Neuronal stem cell (in vitro differentiated cells): Measurements from ENCODE around the gene ATP2B1. TPM values are rescaled to one million over a fixed set of nuclear protein-coding genes. Genes with fewer than 3 reads are reported as not detected.
"Not testable (repeated sequence)": the region's sequence is repeated elsewhere in the genome, so short reads cannot be mapped to it uniquely, and the experiment has no call there.

ENCODE experiments used
- DNase-seq: peaks from one replicate; pipeline ENCODE4 v3.0.0-alpha.2; 2013; ENCODE audit warnings: low spot score
- H2AFZ ChIP-seq: one replicate; pipeline ENCODE4 v1.6.1; 2013; ENCODE audit warnings: mild to moderate bottlenecking, low read length, inconsistent platforms
- H2AK5ac ChIP-seq: 2 replicates; pipeline ENCODE4 v1.6.1; 2013; ENCODE audit warnings: low read depth, mild to moderate bottlenecking, inconsistent platforms, low read length, moderate library complexity, mixed read lengths
- H2BK120ac ChIP-seq: 2 replicates; pipeline ENCODE4 v1.6.1; 2013; ENCODE audit warnings: low read depth, mild to moderate bottlenecking, inconsistent platforms, low read length, moderate library complexity, mixed read lengths
- H2BK12ac ChIP-seq: one replicate; pipeline ENCODE4 v1.6.1; 2013; ENCODE audit warnings: low read length, inconsistent platforms
- H2BK15ac ChIP-seq: 2 replicates; pipeline ENCODE4 v1.6.1; 2013; ENCODE audit warnings: mild to moderate bottlenecking, low read length, inconsistent platforms, mixed read lengths
- H2BK5ac ChIP-seq: one replicate; pipeline ENCODE4 v1.6.1; 2013; ENCODE audit warnings: inconsistent platforms, mild to moderate bottlenecking, low read length, moderate library complexity
- H3K14ac ChIP-seq: one replicate; pipeline ENCODE4 v1.6.1; 2013; ENCODE audit warnings: low read length, inconsistent platforms
- H3K18ac ChIP-seq: 2 replicates; pipeline ENCODE4 v1.6.1; 2013; ENCODE audit warnings: low read length, inconsistent platforms
- H3K23ac ChIP-seq: 2 replicates; pipeline ENCODE4 v1.6.1; 2013; ENCODE audit warnings: low read depth, mild to moderate bottlenecking, mixed read lengths, low read length, inconsistent platforms; ENCODE audit not compliant: poor library complexity
- H3K27ac ChIP-seq: replicated peaks from 3 replicates; pipeline ENCODE4 v1.5.1; 2013; ENCODE audit warnings: low read length, inconsistent platforms
- H3K27me3 ChIP-seq, 3 experiments: 2 replicates each; pipeline ENCODE4 v1.6.1; 2013; ENCODE audit warnings: low read length in 3 of 3, mild to moderate bottlenecking in 2 of 3, inconsistent platforms in 1 of 3, low read depth in 1 of 3, mixed read lengths in 1 of 3, moderate library complexity in 1 of 3; ENCODE audit not compliant: control insufficient read depth in 3 of 3, insufficient read depth in 3 of 3
- H3K36me3 ChIP-seq, 2 donors: replicated peaks in 1 of 2; 2 replicates each; pipeline ENCODE4 v1.6.1; 2013; ENCODE audit warnings: low read length in 2 of 2; ENCODE audit not compliant: control insufficient read depth in 2 of 2, insufficient read depth in 2 of 2
- H3K4ac ChIP-seq: 2 replicates; pipeline ENCODE4 v1.6.1; 2013; ENCODE audit warnings: inconsistent platforms, mild to moderate bottlenecking, low read length, moderate library complexity
- H3K4me1 ChIP-seq, 2 donors: 1 replicate in 1 of 2; 2 replicates in 1 of 2; pipeline ENCODE4 v1.6.1; 2013; ENCODE audit warnings: low read length in 2 of 2, low read depth in 1 of 2; ENCODE audit not compliant: control insufficient read depth in 2 of 2, insufficient read depth in 1 of 2
- H3K4me2 ChIP-seq: one replicate; pipeline ENCODE4 v1.6.1; 2013; ENCODE audit warnings: mild to moderate bottlenecking, low read length, inconsistent platforms; ENCODE audit not compliant: insufficient read depth, poor library complexity, severe bottlenecking
- H3K4me3 ChIP-seq, 2 donors: 2 replicates each; pipeline ENCODE4 v1.5.1; 2013; ENCODE audit warnings: low read length in 2 of 2, mild to moderate bottlenecking in 2 of 2, inconsistent platforms in 1 of 2, moderate library complexity in 1 of 2
- H3K79me1 ChIP-seq: one replicate; pipeline ENCODE4 v1.6.1; 2013; ENCODE audit warnings: low read depth, mild to moderate bottlenecking, inconsistent platforms, low read length, moderate library complexity
- H3K9ac ChIP-seq: one replicate; pipeline ENCODE4 v1.6.1; 2013; ENCODE audit warnings: mild to moderate bottlenecking, low read depth, low read length, inconsistent platforms; ENCODE audit not compliant: poor library complexity
- H3K9me3 ChIP-seq, 2 donors: replicated peaks in 1 of 2; 2 replicates each; pipeline versions ENCODE3 to v1.6.1; 2013; ENCODE audit warnings: low read length in 2 of 2, mild to moderate bottlenecking in 2 of 2, inconsistent platforms in 1 of 2, low read depth in 1 of 2, mixed read lengths in 1 of 2, moderate library complexity in 1 of 2; ENCODE audit not compliant: control insufficient read depth in 2 of 2, insufficient read depth in 1 of 2
- H4K8ac ChIP-seq: one replicate; pipeline ENCODE4 v1.6.1; 2013; ENCODE audit warnings: low read depth, mild to moderate bottlenecking, inconsistent platforms, low read length, moderate library complexity
- H4K91ac ChIP-seq: one replicate; pipeline ENCODE4 v1.6.1; 2013; ENCODE audit warnings: low read length, low read depth, mild to moderate bottlenecking, inconsistent platforms; ENCODE audit not compliant: poor library complexity
- WGBS, 2 donors: extraction: QIAGEN DNeasy Blood & Tissue Kit; methylation state at CpG; one replicate each; pipeline ENCODE4 v1.1.7; 2013; ENCODE audit warnings: missing lambda C conversion rate in 2 of 2, mixed read lengths in 1 of 2; ENCODE audit not compliant: insufficient read length in 2 of 2, insufficient replicate concordance in 1 of 2; ENCODE audit errors: extremely low coverage in 2 of 2; 5-methylcytosine and 5-hydroxymethylcytosine counted together
- polyA plus RNA-seq, 2 experiments: library from polyadenylated mRNA; stranded (reverse); fragments of 200-250 nt; gene quantifications; one replicate each; pipeline ENCODE4 v1.2.3, GENCODE V29; 2013

ATP2B1 gene
- 35.7 TPM for polyA plus RNA-seq (2013, experiment 1 of 2)
- 39.7 TPM for polyA plus RNA-seq (2013, experiment 2 of 2)

GRCh38 chr12:89708565-89709156 is at the start of gene ATP2B1:
Gene ATP2B1, minus strand, starts transcription at chr12:89708838. Its CDS starts 52,952 bp downstream, at chr12:89655886.
- WGBS, 2 donors: no CpG with 5 or more reads among the region's 84 CpGs
- Histone ChIP-seq H2BK15ac (peak within 1 kb of the TSS; percentile 98), H3K18ac (peak within 1 kb of the TSS; percentile 99)

GRCh38 chr12:89757987-89758386 is 49.3 kb upstream of the ATP2B1 start:
- H2BK15ac ChIP-seq, H3K27me3 ChIP-seq, H3K36me3 ChIP-seq, H3K9ac ChIP-seq, H3K27ac ChIP-seq, H3K18ac ChIP-seq, H3K4me1 ChIP-seq, H3K4me2 ChIP-seq, H4K8ac ChIP-seq, H3K4ac ChIP-seq, H2BK120ac ChIP-seq, H2AK5ac ChIP-seq, H3K9me3 ChIP-seq, H3K4me3 ChIP-seq, H2AFZ ChIP-seq, H2BK5ac ChIP-seq, H3K14ac ChIP-seq, H2BK12ac ChIP-seq, H4K91ac ChIP-seq, DNase-seq, H3K79me1 ChIP-seq, H3K23ac ChIP-seq: not testable (repeated sequence)
- no CpG with 5 or more reads among the region's 1 CpG for WGBS, 2 donors

More at GRCh38 chr12:89708565-89709156, at the start of gene ATP2B1:
- Histone ChIP-seq H3K9ac (peak within 1 kb of the TSS; percentile 99), H3K9me3 (no peaks in the 10 kb centered on the region), H3K4me2 (peak within 1 kb of the TSS; percentile 81), H3K27ac (peak within 1 kb of the TSS; percentile 100), H3K14ac (peak within 1 kb of the TSS; percentile 99), H3K27me3 (no peaks in the 10 kb centered on the region), H3K79me1 (peaks cover 4% of the 10 kb centered on the region), H3K23ac (peak within 1 kb of the TSS; percentile 95), H4K91ac (no peak within 1 kb of the TSS), H4K8ac (peak within 1 kb of the TSS; percentile 65), H2BK5ac (peak within 1 kb of the TSS; percentile 98), H2BK120ac (peak within 1 kb of the TSS; percentile 72), H3K36me3 (no peaks in the 10 kb centered on the region), H3K4ac (no peak within 1 kb of the TSS), H3K4me3 (peak within 1 kb of the TSS; percentile 75 to 98), H3K4me1 (peaks cover 2 to 8% of the 10 kb centered on the region in 2 donors), H2BK12ac (peak within 1 kb of the TSS; percentile 99), H2AK5ac (peak within 1 kb of the TSS; percentile 93), H2AFZ (peak within 1 kb of the TSS; percentile 99)
- peak; percentile 76 for DNase-seq

DNA sequence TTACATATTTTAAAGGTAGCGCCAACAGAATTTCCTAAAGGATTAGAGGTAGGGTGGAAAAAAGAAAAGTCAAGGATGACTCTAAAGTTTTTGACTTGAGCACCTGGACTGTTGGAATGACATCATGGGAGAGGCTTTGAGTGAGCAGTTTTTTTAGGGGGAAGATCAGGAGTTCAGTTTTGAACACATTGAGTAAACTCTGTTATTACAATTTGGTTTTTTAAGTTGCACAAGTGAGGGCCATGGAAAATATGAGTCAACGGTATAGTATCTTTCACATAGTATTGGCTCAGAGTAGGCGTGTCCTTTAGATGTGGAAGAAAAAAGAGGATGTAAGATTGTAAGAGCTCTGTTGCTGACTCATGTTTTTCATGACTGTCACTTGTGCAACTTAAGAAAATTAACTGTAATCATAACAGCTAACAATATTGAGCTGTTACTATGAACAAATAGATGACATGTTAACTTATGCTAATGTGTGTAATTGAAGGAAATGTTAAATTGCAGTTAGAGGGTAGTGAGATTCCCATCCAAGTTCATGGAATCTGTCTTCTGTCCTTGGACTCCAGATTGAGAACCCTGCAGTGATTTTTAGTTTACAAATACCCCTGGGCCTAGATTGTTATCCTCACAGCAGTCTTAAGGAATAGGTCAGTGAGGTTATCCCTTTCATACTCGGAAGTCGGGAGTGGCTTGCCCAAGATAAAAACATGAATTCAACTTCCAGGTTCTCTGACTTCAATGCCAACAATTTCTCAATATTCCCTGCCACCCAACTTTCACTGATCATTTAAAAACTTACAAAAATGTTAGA is 48.2 kb upstream of the ATP2B1 start:
- no CpG with 5 or more reads among the region's 5 CpGs for WGBS, 2 donors
- no peak overlapping the region for H3K4ac ChIP-seq
- no peak overlapping the region for H3K9ac ChIP-seq
- no peaks in the 10 kb centered on the region for H3K36me3 ChIP-seq
- H2BK15ac ChIP-seq: no peak overlapping the region
- H3K27ac ChIP-seq: no peak overlapping the region
- H3K4me1 ChIP-seq: no peaks in the 10 kb centered on the region
- no peak overlapping the region for H2BK12ac ChIP-seq
- no peak overlapping the region for H3K18ac ChIP-seq
- H3K14ac ChIP-seq: no peak overlapping the region
- no peaks in the 10 kb centered on the region for H3K27me3 ChIP-seq
- no peak overlapping the region for H3K4me3 ChIP-seq
- H2BK120ac ChIP-seq: no peak overlapping the region
- DNase-seq: no peak
- H2BK5ac ChIP-seq: no peak overlapping the region
- no peak overlapping the region for H3K4me2 ChIP-seq
- no peak overlapping the region for H4K91ac ChIP-seq
- no peak overlapping the region for H2AFZ ChIP-seq
- H4K8ac ChIP-seq: no peak overlapping the region
- H3K9me3 ChIP-seq: peaks cover 0 to 3% of the 10 kb centered on the region in 2 donors
- H2AK5ac ChIP-seq: no peak overlapping the region
- no peak overlapping the region for H3K23ac ChIP-seq
- H3K79me1 ChIP-seq: no peaks in the 10 kb centered on the region

DNA sequence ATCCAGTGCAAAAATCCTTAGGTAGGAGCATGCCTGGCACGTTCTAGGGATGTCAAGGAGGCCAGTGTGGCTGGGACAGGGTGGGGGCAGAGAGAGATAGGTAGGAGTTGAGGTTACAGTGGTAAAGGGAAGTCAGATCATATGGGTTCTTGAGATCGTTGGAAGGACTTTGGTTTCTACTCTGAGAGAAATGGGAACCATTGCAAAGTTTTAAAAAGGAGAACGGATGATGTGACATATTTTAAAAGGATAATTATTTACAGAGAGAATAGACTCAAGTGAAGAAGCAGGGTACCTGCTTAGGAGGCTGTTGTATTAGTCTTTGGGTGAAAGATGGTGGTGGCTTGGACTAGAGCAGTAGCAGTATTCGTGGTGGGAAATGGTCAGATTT is 47.6 kb upstream of the ATP2B1 start:
- Histone ChIP-seq H3K27ac (no peak overlapping the region), H3K9ac (no peak overlapping the region), H3K4me1 (no peaks in the 10 kb centered on the region), H3K9me3 (peaks cover 0 to 3% of the 10 kb centered on the region in 2 donors), H3K18ac (no peak overlapping the region), H3K23ac (no peak overlapping the region), H2BK15ac (no peak overlapping the region), H2BK120ac (no peak overlapping the region), H4K91ac (no peak overlapping the region), H3K79me1 (no peaks in the 10 kb centered on the region), H2AFZ (no peak overlapping the region), H2AK5ac (no peak overlapping the region), H4K8ac (no peak overlapping the region), H2BK12ac (no peak overlapping the region), H3K4me2 (no peak overlapping the region), H3K27me3 (no peaks in the 10 kb centered on the region), H3K36me3 (no peaks in the 10 kb centered on the region), H2BK5ac (no peak overlapping the region), H3K4me3 (no peak overlapping the region), H3K14ac (no peak overlapping the region), H3K4ac (no peak overlapping the region)
- no CpG with 5 or more reads among the region's 4 CpGs for WGBS, 2 donors
- DNase-seq: no peak
